Upper lobe of right lung (tissue), 1 donor: ENCODE results near the gene KIZ. TPM values are rescaled to one million over a fixed set of nuclear protein-coding genes. Genes with fewer than 3 reads are reported as not detected.
"Not testable (repeated sequence)": the region's sequence is repeated elsewhere in the genome, so short reads cannot be mapped to it uniquely, and the experiment has no call there.

Experiments
- ATAC-seq: fragments of 200-7000 bp; cut with Tn5 transposase; one replicate; pipeline ENCODE4 v1.9.1; 2020; ENCODE audit warnings: mild to moderate bottlenecking, moderate library complexity
- DNase-seq: peaks from one replicate; pipeline ENCODE4 v3.0.0-alpha.2; 2020
- H3K27ac ChIP-seq: fragments of 200-600 bp; one replicate; pipeline ENCODE4 v1.8.0; 2022
- H3K27me3 ChIP-seq: fragments of 200-600 bp; one replicate; pipeline ENCODE4 v1.8.0; 2022; ENCODE audit warnings: mild to moderate bottlenecking
- H3K36me3 ChIP-seq: fragments of 200-600 bp; one replicate; pipeline ENCODE4 v1.8.0; 2022
- H3K4me1 ChIP-seq: fragments of 200-600 bp; one replicate; pipeline ENCODE4 v1.8.0; 2022
- H3K4me3 ChIP-seq: fragments of 200-600 bp; one replicate; pipeline ENCODE4 v1.8.0; 2022; ENCODE audit warnings: mild to moderate bottlenecking
- H3K9me3 ChIP-seq: fragments of 200-600 bp; one replicate; pipeline ENCODE4 v1.8.0; 2022
- CTCF ChIP-seq: fragments of 200-600 bp; IDR thresholded peaks from one replicate; pipeline ENCODE4 v1.8.0; 2022; ENCODE audit warnings: antibody characterized with exemption
- intact Hi-C: fragments of 100-400 bp; cut with DNase I; formaldehyde crosslinking; loops from one replicate; pipeline ENCODE4 v1.11.0; 2022
- total RNA-seq: library from RNA; stranded (reverse); fragmentation: NEBNext Ultra II Directional; extraction: Animal tissue kit (Norgen Biotek cat#: 25700); gene quantifications from one replicate; pipeline ENCODE4 v1.2.1, GENCODE V29; 2021
- donor health status: DM: no; HTN: yes; CAD: no; lungs with severe emphysema.

Gene KIZ
- total RNA-seq, 1 donor from 2014 or later = 16.2 TPM

GRCh38 chr20:21246161-21246560 lies 120.3 kb downstream of the KIZ start:
- no peak for DNase-seq
- no peak for ATAC-seq
- Histone ChIP-seq H3K4me3 (no peak overlapping the region), H3K9me3 (no peaks in the 10 kb centered on the region), H3K4me1 (no peaks in the 10 kb centered on the region), H3K27ac (no peak overlapping the region), H3K36me3 (peaks cover 8% of the 10 kb centered on the region), H3K27me3 (no peaks in the 10 kb centered on the region)
- no peak for TF ChIP-seq CTCF
- intact Hi-C loops = no loop called here

GRCh38 chr20:21247603-21248095 lies 121.8 kb downstream of the KIZ start:
- intact Hi-C loops, H3K27ac ChIP-seq, H3K4me1 ChIP-seq, DNase-seq, H3K27me3 ChIP-seq, H3K9me3 ChIP-seq, H3K4me3 ChIP-seq, H3K36me3 ChIP-seq: not testable (repeated sequence)
- ATAC-seq = peak; percentile 27

GRCh38 chr20:21251278-21251677 lies 125.4 kb downstream of the KIZ start:
- Histone ChIP-seq H3K36me3 (no peaks in the 10 kb centered on the region), H3K9me3 (no peaks in the 10 kb centered on the region), H3K4me3 (no peak overlapping the region), H3K4me1 (no peaks in the 10 kb centered on the region), H3K27ac (no peak overlapping the region), H3K27me3 (no peaks in the 10 kb centered on the region)
- no peak for DNase-seq
- ATAC-seq = no peak
- no peak for TF ChIP-seq CTCF
- intact Hi-C loops = no loop called here

- H3K36me3 ChIP-seq = no peaks in the 10 kb centered on the region
- no peak for TF ChIP-seq CTCF
- no peaks in the 10 kb centered on the region for H3K9me3 ChIP-seq
- intact Hi-C loops = no loop called here
- H3K27ac ChIP-seq = no peak overlapping the region
- DNase-seq (no peak), ATAC-seq (no peak)
- H3K4me1 ChIP-seq = no peaks in the 10 kb centered on the region
- no peak overlapping the region for H3K4me3 ChIP-seq
- H3K27me3 ChIP-seq = no peaks in the 10 kb centered on the region
These were observed 131.3 kb downstream of the KIZ start for GRCh38 chr20:21257192-21257591.

- H3K4me3 ChIP-seq = no peak overlapping the region
- no peaks in the 10 kb centered on the region for H3K27me3 ChIP-seq
- intact Hi-C loops = no loop called here
- DNase-seq (no peak), ATAC-seq (no peak)
- no peak overlapping the region for H3K27ac ChIP-seq
- no peaks in the 10 kb centered on the region for H3K36me3 ChIP-seq
- H3K9me3 ChIP-seq = no peaks in the 10 kb centered on the region
- no peak for TF ChIP-seq CTCF
- no peaks in the 10 kb centered on the region for H3K4me1 ChIP-seq
These were observed 132.5 kb downstream of the KIZ start for GRCh38 chr20:21258411-21258810.

GRCh38 chr20:21259346-21259745 lies 133.5 kb downstream of the KIZ start:
- intact Hi-C loops = no loop called here
- Histone ChIP-seq H3K4me3 (no peak overlapping the region), H3K9me3 (no peaks in the 10 kb centered on the region), H3K27me3 (no peaks in the 10 kb centered on the region), H3K4me1 (no peaks in the 10 kb centered on the region), H3K36me3 (no peaks in the 10 kb centered on the region), H3K27ac (no peak overlapping the region)
- no peak for ATAC-seq
- DNase-seq = no peak
- TF ChIP-seq CTCF = no peak
